ENCODE measurements around the gene E2F4.

Gene E2F4

GRCh38 chr16:67245674-67246080, 53.7 kb downstream of the E2F4 start:
- TF ChIP-seq ZBTB7A (IDR thresholded peaks at IDR 0.05; ENCODE audit: low read depth) = no peak
- TF ChIP-seq, protein P1, sequence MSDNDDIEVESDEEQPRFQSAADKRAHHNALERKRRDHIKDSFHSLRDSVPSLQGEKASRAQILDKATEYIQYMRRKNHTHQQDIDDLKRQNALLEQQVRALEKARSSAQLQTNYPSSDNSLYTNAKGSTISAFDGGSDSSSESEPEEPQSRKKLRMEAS (IDR thresholded peaks at IDR 0.05) = no peak
- peak; percentile 91; the same call in 1 of the 2 replicates for TF ChIP-seq USF1 (IDR thresholded peaks at IDR 0.05)

DNA sequence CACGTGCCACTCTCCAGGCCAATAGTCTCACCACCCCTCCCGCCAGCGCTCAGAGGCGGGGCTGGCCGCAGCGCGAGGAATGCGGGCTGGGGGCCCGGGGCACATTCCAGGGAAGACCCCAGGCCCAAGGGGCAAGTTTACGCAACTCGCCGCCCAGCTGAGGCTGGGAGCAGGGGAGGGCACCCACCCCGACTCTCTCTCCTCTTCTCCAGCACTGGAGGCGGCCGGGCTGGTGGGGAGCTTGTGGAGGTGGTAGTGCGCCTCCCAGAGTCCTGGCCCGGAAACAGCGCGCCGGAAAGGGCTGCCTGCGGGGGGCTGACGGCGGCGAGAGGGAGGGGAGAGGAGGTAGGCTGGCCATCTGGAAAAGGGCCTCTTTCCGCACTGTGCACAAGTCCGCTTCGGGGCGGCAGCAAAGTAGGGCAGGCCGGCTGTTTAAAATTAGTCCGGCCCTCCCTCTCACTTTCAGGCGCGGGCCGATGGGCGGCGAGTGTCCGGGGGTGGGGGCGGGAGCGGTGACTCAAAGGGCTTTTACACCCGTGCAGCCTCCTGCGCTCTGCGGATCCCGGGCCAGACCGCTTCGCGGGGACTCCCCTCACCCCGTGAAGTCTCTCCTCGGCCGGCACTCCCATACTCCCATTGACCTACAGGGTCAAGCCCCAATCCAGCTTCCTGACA, 54.3 kb downstream of the E2F4 start:
- TF ChIP-seq EGR1 (IDR thresholded peaks at IDR 0.05) (0 out of 2 replicates have a peak, but pooled peaks have one; percentile 54), REST (IDR thresholded peaks at IDR 0.05; ENCODE audit: low read depth) (no peak), USF1 (IDR thresholded peaks at IDR 0.05) (no peak; the same call in none of the 2 replicates), CREB1 (IDR thresholded peaks at IDR 0.05; ENCODE audit: low read depth) (no peak), NFIC (IDR thresholded peaks at IDR 0.05) (0 out of 2 replicates have a peak, but pooled peaks have one; percentile 24), TAF1 (IDR thresholded peaks at IDR 0.05; ENCODE audit: low read depth) (peak; percentile 68), TCF12 (IDR thresholded peaks at IDR 0.05; ENCODE audit: low read depth) (peak; percentile 67; the same call in 1 of the 2 replicates), RAD21 (IDR thresholded peaks at IDR 0.05; ENCODE audit: low read depth) (peak; percentile 20; the same call in 1 of the 2 replicates), FOXM1 (IDR thresholded peaks at IDR 0.05; ENCODE audit: borderline replicate concordance, low read depth) (no peak), YY1 (IDR thresholded peaks at IDR 0.05; ENCODE audit: low read depth) (no peak), CEBPB (IDR thresholded peaks at IDR 0.05) (0 out of 2 replicates have a peak, but pooled peaks have one; percentile 27), TEAD4 (IDR thresholded peaks at IDR 0.05) (peak; percentile 88), ZBTB7A (IDR thresholded peaks at IDR 0.05; ENCODE audit: low read depth) (peak; percentile 99), EP300 (IDR thresholded peaks at IDR 0.05; ENCODE audit: borderline replicate concordance) (peak; percentile 33; the same call in 1 of the 2 replicates)
- TF ChIP-seq, protein P1 (IDR thresholded peaks at IDR 0.05) = peak; percentile 89

GRCh38 chr16:67246756-67247191, 54.8 kb downstream of the E2F4 start:
- TF ChIP-seq ZBTB7A (IDR thresholded peaks at IDR 0.05; ENCODE audit: low read depth) (peak; percentile 50; the same call in 1 of the 2 replicates), RAD21 (IDR thresholded peaks at IDR 0.05; ENCODE audit: low read depth) (peak; percentile 18; the same call in 1 of the 2 replicates), CREB1 (IDR thresholded peaks at IDR 0.05; ENCODE audit: low read depth) (no peak)

- TF ChIP-seq TCF12 (IDR thresholded peaks at IDR 0.05; ENCODE audit: low read depth) = no peak
- 0 out of 2 replicates have a peak, but pooled peaks have one; percentile 14 for TF ChIP-seq NFIC (IDR thresholded peaks at IDR 0.05)
- TF ChIP-seq, protein P1 (IDR thresholded peaks at IDR 0.05) = peak; percentile 85
- peak; percentile 68 for TF ChIP-seq TAF1 (IDR thresholded peaks at IDR 0.05; ENCODE audit: low read depth)
- TF ChIP-seq REST (IDR thresholded peaks at IDR 0.05; ENCODE audit: low read depth) = no peak
- TF ChIP-seq YY1 (IDR thresholded peaks at IDR 0.05; ENCODE audit: low read depth) = peak; percentile 63; the same call in 1 of the 2 replicates
Measured at GRCh38 chr16:67247192-67248072, 55.5 kb downstream of the E2F4 start, which contains the start of gene FHOD1. TSS of gene FHOD1 (minus strand) at chr16:67247481. CDS start at chr16:67247410, 71 bp downstream.

DNA sequence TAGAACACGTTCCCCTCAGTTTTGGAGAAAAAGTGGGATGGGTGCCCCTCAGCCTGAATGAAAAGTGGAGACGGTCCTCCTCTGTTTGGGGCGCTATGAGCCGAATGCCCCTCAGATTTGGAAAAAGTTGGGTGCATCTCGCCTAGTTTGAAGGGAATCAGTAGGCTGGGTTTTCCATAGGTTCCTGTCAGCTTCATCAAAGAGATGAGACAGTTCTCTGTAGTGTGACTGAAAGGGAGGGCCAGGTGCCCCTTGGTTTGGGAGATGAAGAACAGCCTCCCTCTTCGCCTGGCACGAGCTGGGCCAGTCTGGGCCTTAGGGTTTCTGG, 56.1 kb downstream of the E2F4 start:
- TF ChIP-seq, protein P1 (IDR thresholded peaks at IDR 0.05) = no peak
- TF ChIP-seq FOXM1 (IDR thresholded peaks at IDR 0.05; ENCODE audit: borderline replicate concordance, low read depth) (no peak), TEAD4 (IDR thresholded peaks at IDR 0.05) (no peak), EP300 (IDR thresholded peaks at IDR 0.05; ENCODE audit: borderline replicate concordance) (no peak), RAD21 (IDR thresholded peaks at IDR 0.05; ENCODE audit: low read depth) (no peak), TAF1 (IDR thresholded peaks at IDR 0.05; ENCODE audit: low read depth) (no peak), CEBPB (IDR thresholded peaks at IDR 0.05) (no peak), REST (IDR thresholded peaks at IDR 0.05; ENCODE audit: low read depth) (no peak), TCF12 (IDR thresholded peaks at IDR 0.05; ENCODE audit: low read depth) (no peak), YY1 (IDR thresholded peaks at IDR 0.05; ENCODE audit: low read depth) (no peak), ZBTB7A (IDR thresholded peaks at IDR 0.05; ENCODE audit: low read depth) (no peak)

Measured in Ishikawa (cell line).